Memory B cell (primary cell): Measurements from ENCODE around the gene ONECUT3.

ENCODE experiments used
- ATAC-seq: fragments of 150-1000 bp; cut with Tn5 transposase; 2 replicates; pipeline ENCODE4 v1.10.0; 2021; ENCODE audit warnings: low read depth, mild to moderate bottlenecking, moderate library complexity
- DNase-seq, 2 donors: peaks; one replicate each; pipeline ENCODE4 v3.0.0; 2022; ENCODE audit warnings: low spot score in 2 of 2
- H3K27ac Mint-ChIP-seq: one replicate; pipeline ENCODE4 v1.8.0; 2022; ENCODE audit warnings: mild to moderate bottlenecking, moderate library complexity, mixed read lengths
- H3K27me3 Mint-ChIP-seq: one replicate; pipeline ENCODE4 v1.8.0; 2022; ENCODE audit warnings: mixed read lengths
- H3K36me3 Mint-ChIP-seq: one replicate; pipeline ENCODE4 v1.8.0; 2022; ENCODE audit warnings: mild to moderate bottlenecking, mixed read lengths
- H3K4me1 Mint-ChIP-seq: one replicate; pipeline ENCODE4 v1.8.0; 2022; ENCODE audit warnings: mixed read lengths
- H3K4me3 Mint-ChIP-seq: one replicate; pipeline ENCODE4 v1.8.0; 2022; ENCODE audit warnings: mild to moderate bottlenecking, moderate library complexity, mixed read lengths
- H3K9me3 Mint-ChIP-seq: one replicate; pipeline ENCODE4 v1.8.0; 2022; ENCODE audit warnings: mixed read lengths

ONECUT3 gene

DNA sequence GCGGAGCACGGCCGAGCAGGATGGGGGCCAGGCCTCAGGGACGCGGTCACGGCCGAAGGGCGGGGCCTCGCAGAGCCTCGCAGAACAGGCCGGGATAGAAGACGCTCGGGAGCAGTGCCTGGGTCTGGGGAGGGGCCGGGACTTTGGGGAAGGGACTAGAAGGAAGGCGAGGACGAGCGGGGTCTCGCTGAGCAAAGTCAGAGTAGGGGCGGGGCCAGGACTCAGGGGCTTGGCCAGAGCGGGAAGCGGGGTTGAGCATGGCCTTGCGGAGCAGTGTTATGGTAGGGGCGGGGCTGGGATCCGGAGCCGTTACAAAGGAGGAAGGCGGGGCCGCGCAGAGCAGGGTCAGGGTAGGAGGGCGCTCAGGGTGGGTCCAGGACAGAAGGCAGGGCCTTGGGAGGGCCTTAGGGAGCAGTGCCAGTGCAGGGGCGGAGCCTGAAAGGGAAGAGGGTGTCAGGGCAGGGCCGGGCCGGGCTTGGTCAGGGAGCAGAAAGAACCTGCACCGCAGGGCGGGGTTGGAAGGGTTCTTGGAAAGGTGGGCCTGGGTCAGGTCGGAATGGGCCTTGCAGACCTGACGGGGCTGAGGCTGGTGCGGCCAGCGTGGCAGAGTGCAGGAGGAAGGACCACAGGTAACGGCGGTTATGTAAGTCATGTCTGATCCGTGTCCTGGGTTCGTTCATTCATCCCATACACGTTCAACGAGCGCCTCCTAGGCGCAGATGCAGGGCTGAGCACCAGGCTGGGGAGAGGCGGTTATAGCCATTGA is 59.3 kb downstream of the ONECUT3 start:
- ATAC-seq (peak; percentile 79), DNase-seq (peak; percentile 68 to 90)
- no peaks in the 10 kb centered on the region for H3K27me3 Mint-ChIP-seq
- peak overlapping the region; percentile 74 for H3K27ac Mint-ChIP-seq
- peaks cover 6% of the 10 kb centered on the region for H3K36me3 Mint-ChIP-seq
- peak overlapping the region; percentile 96 for H3K4me3 Mint-ChIP-seq
- H3K9me3 Mint-ChIP-seq = no peaks in the 10 kb centered on the region
- peaks cover 13% of the 10 kb centered on the region for H3K4me1 Mint-ChIP-seq

DNA sequence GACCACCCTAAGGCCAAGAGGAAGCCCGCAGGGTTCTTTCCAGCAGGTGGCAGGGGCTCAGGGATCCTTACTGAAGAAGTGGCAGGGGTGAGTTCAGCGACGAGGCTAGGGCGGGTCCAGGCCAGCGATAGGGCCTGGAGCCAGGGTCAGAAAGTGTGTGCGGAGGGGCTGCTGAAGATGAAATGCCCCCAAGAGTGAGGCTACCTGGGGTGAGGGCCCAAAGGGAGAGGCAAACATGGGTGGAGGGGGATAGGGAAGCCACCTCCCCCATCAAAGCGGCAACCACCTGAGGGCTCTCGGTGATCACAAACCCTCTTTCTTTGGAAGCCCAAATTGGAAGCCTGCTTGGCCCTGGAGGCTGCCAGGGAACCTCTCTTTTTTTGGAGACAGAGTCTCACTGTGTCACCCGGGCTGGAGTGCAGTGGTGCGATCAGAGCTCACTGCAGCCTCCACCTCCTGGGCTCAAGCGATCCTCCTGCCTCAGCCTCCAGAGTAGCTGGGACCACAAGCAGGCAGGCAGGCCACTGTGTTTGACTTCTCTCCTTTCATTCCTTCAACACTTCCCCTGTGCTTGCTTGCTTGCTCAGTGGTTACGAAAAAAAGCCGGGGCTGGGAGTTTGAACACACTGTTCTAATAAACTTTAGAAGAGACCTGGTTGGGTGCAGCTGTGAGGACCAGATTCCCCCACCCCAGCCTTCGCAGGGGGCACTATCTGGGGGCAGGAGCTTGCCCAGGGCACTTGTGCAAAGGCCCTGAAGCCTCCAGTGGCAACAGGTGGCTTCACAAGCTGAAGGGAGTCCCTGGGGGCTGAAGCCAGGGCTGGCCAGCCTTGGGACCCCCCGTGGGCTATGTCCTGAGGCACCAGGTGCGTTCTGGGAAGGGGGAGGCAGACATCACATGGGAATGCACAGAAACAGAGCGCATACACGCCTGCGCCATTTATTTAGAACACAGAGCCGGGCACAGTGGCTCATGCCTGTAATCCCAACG is 60.2 kb downstream of the ONECUT3 start:
- ATAC-seq (no peak), DNase-seq (no peak)
- Mint-ChIP-seq H3K9me3 (no peaks in the 10 kb centered on the region), H3K4me3 (peak overlapping the region; percentile 96), H3K36me3 (peaks cover 9% of the 10 kb centered on the region), H3K27me3 (no peaks in the 10 kb centered on the region), H3K27ac (peak overlapping the region; percentile 74), H3K4me1 (peaks cover 13% of the 10 kb centered on the region)

DNA sequence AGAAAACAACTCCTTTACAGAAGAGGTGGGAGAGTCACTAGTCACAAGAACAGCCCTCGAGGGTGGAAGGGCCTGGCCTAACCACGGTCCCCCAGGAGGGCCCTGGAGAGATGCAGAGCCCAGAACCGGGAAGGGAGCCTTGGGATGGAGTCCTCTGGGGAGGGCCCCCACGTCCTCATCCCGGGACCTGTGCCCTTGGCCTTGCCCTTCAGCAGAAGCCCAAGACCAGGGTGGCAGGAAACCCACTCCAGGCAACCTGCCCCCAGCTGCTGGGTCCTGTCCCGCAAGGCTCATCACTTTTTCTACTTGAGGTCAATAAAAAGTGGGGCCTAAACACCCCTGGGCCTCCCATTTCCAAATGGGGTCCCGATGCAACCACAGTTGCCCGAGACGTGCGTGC is 61.1 kb downstream of the ONECUT3 start:
- Mint-ChIP-seq H3K4me1 (peaks cover 13% of the 10 kb centered on the region), H3K27me3 (no peaks in the 10 kb centered on the region), H3K36me3 (peaks cover 9% of the 10 kb centered on the region), H3K9me3 (no peaks in the 10 kb centered on the region), H3K4me3 (no peak overlapping the region), H3K27ac (no peak overlapping the region)
- no peak for DNase-seq
- no peak for ATAC-seq

DNA sequence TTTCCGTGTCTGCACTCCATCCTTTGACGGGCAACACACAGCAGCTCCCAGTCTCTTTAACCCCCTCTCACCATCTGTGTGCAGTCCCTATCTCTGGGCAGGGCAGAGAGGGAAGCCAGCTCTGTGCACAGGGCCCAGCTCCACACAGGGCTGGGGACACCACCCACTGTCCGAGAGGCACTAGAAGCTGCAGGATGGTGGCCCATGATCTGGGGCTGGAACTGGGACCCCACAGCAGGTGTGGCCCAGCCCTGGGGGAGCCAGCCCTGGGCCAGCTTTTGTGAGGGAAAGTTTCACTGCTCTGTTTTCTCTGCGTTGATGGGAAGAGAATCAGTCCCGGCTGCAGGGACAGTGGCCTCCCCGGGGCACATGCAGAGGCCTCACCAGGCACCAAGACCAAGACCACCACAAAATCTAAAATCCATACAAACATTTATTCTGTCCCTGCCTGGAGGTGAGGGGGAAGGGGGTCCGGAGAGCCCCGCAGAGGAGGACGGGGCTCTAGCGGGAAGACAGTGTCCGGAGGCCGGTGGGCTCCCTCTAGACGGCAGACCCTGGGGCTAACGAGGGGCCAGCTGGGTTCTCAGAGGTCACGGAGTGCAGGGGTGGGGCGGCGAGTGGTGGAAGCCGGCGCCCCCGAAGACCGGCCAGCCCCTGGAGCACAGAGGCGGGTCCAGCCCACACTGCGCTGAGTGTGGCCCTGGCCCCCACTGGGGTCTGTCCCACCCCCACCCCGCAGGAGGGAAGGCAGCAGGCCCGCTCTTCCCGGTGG is 61.7 kb downstream of the ONECUT3 start:
- peaks cover 13% of the 10 kb centered on the region for H3K4me1 Mint-ChIP-seq
- ATAC-seq (no peak), DNase-seq (no peak)
- H3K9me3 Mint-ChIP-seq = no peaks in the 10 kb centered on the region
- H3K4me3 Mint-ChIP-seq = no peak overlapping the region
- peaks cover 9% of the 10 kb centered on the region for H3K36me3 Mint-ChIP-seq
- H3K27me3 Mint-ChIP-seq = no peaks in the 10 kb centered on the region
- no peak overlapping the region for H3K27ac Mint-ChIP-seq

DNA sequence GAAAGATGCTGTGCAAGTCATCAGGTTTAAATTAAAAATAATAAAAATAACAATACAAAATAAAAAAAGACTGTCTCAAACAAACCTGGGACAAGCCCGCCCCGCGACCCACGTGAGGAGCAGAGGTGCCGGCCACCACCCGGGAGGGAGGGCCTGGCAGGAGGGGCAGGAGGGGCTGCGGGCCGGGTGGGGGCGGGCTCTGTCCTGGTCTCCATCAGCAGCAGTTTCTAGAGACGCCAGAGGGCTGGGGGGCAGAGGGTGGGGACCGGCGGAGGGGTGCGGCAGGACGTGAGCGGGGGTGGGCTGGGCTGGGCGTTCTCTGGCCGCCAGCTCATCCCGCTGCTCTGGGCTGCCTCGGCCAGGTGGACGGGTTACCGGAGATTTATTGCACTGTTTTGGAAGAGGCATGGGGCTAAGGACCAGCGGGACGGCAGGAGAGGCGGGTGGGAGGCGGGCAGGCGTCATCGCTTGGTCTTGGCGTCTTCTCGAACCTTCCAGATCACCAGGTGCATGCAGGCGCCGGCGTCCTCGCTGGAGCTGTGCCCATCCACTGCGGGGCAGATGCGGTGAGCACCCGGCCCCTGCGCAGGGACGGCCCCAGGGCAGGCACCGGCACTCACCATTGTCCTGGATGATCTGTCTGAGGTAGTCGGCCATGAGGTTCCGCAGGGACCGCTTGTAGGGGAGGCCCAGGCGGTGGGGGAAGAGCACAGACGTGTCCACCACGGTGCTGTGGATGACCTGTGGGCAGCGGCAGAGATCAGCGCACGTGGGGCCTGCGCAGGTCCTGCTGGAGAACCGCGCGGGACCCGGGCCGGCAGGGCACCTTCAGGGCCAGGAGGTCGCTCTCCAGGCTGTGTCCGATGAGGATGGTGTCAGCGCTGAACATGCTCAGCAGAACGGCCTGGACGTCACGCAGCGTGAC is 62.6 kb downstream of the ONECUT3 start:
- DNase-seq = no peak
- Mint-ChIP-seq H3K4me3 (no peak overlapping the region), H3K27me3 (no peaks in the 10 kb centered on the region), H3K4me1 (peaks cover 13% of the 10 kb centered on the region), H3K9me3 (no peaks in the 10 kb centered on the region), H3K36me3 (peaks cover 13% of the 10 kb centered on the region), H3K27ac (no peak overlapping the region)
- ATAC-seq = no peak

DNA sequence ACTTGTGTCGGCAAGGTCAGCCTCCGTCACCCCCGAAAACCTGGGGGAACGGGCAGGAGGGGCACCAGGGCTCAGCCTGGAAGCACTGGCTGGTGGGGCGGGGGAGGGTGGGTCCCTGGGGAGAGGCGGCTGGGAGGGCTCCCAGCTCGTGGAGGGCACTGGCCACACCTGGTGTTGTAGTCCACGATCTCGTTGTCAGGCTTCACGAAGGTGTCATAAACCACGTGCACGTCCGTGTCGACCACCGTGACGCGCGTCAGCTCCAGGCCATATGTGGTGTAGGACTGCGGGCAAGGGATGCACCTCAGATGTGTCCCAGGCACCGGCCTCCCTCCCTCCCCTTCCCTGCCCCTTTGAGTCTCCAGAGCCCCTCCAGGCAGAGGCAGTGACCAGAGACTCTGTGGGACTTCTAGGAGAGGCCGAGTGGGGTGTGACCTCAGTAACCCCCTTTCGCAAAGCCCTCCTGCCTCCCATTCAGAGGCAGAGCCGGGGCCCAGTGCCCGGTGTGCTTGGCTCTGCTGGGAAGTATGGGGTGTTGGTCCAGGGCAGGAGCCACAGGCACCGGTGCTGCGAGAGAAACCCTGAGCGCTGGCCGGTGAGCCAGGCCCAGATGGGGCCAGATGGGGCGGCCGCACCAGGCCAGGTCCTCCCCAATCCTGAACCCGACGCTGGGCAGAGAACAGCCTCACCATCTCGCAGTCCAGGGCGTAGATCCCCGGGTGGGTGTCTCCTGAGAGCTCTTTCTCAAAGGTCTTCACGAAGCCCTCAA is 63.4 kb downstream of the ONECUT3 start:
- Mint-ChIP-seq H3K9me3 (no peaks in the 10 kb centered on the region), H3K27ac (no peak overlapping the region), H3K4me3 (no peak overlapping the region), H3K4me1 (peaks cover 10% of the 10 kb centered on the region), H3K36me3 (peaks cover 18% of the 10 kb centered on the region), H3K27me3 (no peaks in the 10 kb centered on the region)
- ATAC-seq = no peak
- DNase-seq = no peak

DNA sequence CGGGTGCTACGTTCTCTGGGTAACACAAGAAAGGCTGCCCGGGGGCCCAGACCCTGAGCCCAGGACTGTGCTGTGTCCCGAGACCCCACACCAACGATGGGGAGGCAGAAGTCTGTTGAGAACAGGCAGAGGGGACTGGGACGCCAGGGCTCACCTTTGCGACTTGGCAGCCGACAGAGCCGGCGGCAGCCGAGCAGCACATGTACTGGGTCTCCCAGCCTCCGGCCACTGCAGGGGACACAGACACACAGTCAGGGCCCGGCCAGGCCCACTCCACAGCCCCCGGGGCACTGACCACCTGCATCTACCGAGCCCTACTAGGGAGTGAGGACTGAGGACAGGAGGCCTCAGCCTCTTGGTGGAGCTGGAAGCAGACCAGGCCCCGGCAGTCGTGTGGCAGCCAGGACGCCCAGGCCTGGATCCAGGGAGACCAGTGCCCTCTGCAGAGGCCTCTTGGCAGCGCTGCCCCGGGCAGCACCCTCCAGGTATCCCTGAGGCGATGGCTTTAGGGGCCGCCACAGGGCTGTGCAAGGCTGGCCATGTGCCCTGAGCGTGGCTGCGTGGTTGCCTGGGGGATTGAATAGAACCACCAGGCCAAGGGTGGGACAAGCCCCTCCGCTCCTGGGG is 64.4 kb downstream of the ONECUT3 start:
- Mint-ChIP-seq H3K36me3 (peaks cover 18% of the 10 kb centered on the region), H3K9me3 (no peaks in the 10 kb centered on the region), H3K27ac (no peak overlapping the region), H3K4me3 (no peak overlapping the region), H3K27me3 (no peaks in the 10 kb centered on the region), H3K4me1 (peaks cover 6% of the 10 kb centered on the region)
- no peak for ATAC-seq
- no peak for DNase-seq

DNA sequence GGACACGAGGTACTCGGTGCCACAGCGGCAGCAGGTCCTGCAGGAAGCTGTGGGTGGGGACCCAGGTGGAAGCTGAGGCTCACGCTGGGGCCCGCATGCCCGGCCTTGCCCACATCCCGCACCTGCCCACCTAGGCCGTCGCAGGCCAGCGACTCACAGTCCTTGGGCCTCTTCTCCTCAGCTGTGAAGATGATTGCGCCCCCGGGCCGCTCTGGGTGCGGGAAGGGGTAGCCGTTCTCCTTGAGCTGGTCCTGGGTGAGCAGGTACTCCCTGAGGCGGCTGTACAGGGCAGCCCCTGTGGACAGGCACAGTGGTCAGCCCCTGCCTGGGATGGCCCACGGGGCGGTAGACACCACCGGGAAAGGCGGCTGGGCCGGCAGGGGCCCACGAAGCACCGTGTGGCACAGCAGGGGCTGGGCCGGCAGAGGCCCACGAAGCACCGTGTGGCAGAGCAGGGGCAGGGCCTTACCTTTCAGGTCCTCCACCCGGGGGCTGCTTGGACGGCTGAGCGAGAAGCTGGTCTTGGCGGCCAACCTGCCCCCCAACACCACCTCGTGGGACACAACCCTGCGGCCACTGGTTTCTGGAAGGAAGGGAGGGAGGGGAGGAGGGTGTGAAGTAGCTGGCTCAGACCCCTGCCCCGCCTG is 65.4 kb downstream of the ONECUT3 start:
- Mint-ChIP-seq H3K9me3 (no peaks in the 10 kb centered on the region), H3K4me1 (no peaks in the 10 kb centered on the region), H3K36me3 (peaks cover 18% of the 10 kb centered on the region), H3K27ac (no peak overlapping the region), H3K27me3 (no peaks in the 10 kb centered on the region), H3K4me3 (no peak overlapping the region)
- ATAC-seq = no peak
- no peak for DNase-seq

DNA sequence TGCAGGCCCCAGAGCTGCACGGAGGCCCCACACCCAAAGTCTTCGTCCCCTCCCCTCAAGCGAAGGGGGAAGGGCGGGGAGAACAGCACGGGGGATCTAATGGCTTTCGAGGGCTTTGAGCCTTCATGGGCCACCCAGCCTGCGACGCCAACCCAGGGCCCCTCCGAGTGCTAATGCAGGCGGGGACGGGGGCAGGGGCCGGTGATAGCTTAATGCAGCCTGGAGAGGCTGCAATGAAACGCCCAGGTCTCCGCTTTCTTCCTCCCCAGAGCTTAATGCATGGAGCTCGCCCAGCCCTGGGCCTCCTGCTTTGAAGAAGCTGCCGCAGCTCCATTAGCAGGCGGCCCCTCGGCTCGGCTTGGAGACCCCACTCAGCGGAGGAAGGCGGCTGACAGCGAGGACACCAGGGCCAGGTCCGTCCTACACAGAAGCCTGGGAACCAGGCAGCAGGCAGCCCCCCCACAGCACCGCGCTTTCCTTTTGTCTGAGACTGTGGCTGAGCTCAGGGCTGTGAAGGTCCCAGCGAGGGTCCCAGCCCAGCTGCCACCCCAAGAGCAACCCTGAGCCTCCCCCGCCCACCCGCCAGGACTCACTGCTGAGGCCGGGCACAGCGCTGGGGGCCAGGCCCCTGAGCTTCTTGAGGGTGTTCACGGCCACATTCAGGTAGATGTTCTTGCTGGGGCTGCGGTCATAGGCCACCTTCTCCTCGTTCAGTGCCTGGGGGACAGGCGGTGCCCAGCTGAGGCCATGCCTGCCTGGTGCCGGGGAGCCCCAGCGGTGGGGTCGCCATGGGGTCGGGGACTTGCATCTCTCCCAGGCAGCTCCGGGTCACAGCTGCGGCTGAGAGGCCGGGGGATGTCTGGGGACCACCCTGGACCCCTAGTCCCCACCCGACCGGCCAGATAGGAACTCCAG is 66.3 kb downstream of the ONECUT3 start:
- no peak overlapping the region for H3K4me3 Mint-ChIP-seq
- no peaks in the 10 kb centered on the region for H3K9me3 Mint-ChIP-seq
- peaks cover 21% of the 10 kb centered on the region for H3K36me3 Mint-ChIP-seq
- H3K4me1 Mint-ChIP-seq = no peaks in the 10 kb centered on the region
- no peaks in the 10 kb centered on the region for H3K27me3 Mint-ChIP-seq
- no peak overlapping the region for H3K27ac Mint-ChIP-seq
- ATAC-seq (no peak), DNase-seq (no peak)

DNA sequence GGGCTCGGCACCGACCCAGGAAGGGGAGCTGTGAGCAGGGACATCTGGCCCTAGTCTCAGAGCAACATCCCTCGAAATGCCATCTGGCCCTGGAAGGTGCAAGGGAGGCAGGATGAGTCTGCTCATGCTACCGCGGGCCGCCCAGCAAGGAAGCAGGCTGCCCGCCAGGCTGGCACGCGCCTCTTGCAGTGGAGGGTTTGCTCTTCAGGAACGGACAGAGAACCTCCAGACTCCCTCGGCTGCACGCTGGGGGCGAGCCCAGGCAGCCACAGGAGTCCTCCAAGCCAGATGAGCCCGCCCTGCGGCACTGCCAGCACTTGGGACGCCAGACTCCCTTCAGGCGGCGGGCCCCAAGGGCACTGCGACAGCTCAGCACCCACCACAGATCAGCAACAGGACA is 68.9 kb downstream of the ONECUT3 start:
- Mint-ChIP-seq H3K4me3 (no peak overlapping the region), H3K36me3 (peaks cover 20% of the 10 kb centered on the region), H3K4me1 (peaks cover 5% of the 10 kb centered on the region), H3K9me3 (no peaks in the 10 kb centered on the region), H3K27ac (no peak overlapping the region), H3K27me3 (no peaks in the 10 kb centered on the region)
- DNase-seq (no peak), ATAC-seq (no peak)

DNA sequence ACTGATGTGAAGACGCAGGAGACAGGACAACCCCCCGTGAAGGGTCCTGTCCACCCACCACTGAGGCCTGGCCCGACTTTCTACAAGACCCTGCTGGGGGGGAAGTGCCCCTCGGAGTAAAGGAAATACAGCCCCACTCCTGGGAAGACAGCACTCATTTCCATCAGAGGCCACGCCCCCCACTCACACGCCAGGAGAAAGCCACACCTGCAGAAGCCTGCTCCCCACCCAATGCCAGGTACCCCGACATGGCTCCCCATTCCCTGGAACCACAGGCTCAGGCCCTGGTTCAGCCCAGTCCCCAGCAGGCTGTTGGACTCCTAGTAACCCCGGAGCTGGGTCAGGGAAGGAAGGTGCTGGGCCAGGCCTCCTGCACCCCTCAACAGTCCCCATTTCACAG is 69.7 kb downstream of the ONECUT3 start:
- no peak overlapping the region for H3K4me3 Mint-ChIP-seq
- no peak overlapping the region for H3K27ac Mint-ChIP-seq
- peaks cover 5% of the 10 kb centered on the region for H3K4me1 Mint-ChIP-seq
- H3K36me3 Mint-ChIP-seq = peaks cover 20% of the 10 kb centered on the region
- ATAC-seq (no peak), DNase-seq (no peak)
- no peaks in the 10 kb centered on the region for H3K27me3 Mint-ChIP-seq
- no peaks in the 10 kb centered on the region for H3K9me3 Mint-ChIP-seq
